ENCODE measurements around the gene VAV1. TPM values are rescaled to one million over a fixed set of nuclear protein-coding genes. Genes with fewer than 3 reads are reported as not detected.
A peak's percentile ranks its signal among the peaks of the same experiment; 100 is the strongest.

Gene VAV1
- total and polyA plus RNA-seq, 9 of the 15 experiments (the other 6 are each of a cell fraction or from before 2014, with no cell fraction given) = 0.46 to 20.1 (median 11.1) TPM

DNA sequence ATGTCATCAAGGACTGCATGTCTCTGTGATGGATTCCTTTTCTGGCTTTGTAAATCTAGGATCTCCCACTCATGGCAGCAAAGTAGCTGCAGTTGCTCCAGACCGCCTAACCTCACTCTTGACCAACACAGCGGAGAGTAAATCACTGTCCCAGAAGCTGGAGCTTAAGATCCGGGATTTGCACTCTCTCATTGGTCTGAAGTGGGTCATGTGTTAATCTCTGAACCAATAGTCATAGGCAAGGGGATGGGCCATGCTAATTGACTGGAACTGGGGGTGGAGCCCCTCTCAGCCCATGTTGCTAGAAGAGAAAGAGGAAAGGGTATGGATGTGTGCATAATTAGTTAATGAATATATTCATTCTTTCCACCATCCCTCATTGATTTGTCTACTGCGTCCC lies 34.0 kb downstream of the VAV1 start (continued):
- TF ChIP-seq, protein P1, sequence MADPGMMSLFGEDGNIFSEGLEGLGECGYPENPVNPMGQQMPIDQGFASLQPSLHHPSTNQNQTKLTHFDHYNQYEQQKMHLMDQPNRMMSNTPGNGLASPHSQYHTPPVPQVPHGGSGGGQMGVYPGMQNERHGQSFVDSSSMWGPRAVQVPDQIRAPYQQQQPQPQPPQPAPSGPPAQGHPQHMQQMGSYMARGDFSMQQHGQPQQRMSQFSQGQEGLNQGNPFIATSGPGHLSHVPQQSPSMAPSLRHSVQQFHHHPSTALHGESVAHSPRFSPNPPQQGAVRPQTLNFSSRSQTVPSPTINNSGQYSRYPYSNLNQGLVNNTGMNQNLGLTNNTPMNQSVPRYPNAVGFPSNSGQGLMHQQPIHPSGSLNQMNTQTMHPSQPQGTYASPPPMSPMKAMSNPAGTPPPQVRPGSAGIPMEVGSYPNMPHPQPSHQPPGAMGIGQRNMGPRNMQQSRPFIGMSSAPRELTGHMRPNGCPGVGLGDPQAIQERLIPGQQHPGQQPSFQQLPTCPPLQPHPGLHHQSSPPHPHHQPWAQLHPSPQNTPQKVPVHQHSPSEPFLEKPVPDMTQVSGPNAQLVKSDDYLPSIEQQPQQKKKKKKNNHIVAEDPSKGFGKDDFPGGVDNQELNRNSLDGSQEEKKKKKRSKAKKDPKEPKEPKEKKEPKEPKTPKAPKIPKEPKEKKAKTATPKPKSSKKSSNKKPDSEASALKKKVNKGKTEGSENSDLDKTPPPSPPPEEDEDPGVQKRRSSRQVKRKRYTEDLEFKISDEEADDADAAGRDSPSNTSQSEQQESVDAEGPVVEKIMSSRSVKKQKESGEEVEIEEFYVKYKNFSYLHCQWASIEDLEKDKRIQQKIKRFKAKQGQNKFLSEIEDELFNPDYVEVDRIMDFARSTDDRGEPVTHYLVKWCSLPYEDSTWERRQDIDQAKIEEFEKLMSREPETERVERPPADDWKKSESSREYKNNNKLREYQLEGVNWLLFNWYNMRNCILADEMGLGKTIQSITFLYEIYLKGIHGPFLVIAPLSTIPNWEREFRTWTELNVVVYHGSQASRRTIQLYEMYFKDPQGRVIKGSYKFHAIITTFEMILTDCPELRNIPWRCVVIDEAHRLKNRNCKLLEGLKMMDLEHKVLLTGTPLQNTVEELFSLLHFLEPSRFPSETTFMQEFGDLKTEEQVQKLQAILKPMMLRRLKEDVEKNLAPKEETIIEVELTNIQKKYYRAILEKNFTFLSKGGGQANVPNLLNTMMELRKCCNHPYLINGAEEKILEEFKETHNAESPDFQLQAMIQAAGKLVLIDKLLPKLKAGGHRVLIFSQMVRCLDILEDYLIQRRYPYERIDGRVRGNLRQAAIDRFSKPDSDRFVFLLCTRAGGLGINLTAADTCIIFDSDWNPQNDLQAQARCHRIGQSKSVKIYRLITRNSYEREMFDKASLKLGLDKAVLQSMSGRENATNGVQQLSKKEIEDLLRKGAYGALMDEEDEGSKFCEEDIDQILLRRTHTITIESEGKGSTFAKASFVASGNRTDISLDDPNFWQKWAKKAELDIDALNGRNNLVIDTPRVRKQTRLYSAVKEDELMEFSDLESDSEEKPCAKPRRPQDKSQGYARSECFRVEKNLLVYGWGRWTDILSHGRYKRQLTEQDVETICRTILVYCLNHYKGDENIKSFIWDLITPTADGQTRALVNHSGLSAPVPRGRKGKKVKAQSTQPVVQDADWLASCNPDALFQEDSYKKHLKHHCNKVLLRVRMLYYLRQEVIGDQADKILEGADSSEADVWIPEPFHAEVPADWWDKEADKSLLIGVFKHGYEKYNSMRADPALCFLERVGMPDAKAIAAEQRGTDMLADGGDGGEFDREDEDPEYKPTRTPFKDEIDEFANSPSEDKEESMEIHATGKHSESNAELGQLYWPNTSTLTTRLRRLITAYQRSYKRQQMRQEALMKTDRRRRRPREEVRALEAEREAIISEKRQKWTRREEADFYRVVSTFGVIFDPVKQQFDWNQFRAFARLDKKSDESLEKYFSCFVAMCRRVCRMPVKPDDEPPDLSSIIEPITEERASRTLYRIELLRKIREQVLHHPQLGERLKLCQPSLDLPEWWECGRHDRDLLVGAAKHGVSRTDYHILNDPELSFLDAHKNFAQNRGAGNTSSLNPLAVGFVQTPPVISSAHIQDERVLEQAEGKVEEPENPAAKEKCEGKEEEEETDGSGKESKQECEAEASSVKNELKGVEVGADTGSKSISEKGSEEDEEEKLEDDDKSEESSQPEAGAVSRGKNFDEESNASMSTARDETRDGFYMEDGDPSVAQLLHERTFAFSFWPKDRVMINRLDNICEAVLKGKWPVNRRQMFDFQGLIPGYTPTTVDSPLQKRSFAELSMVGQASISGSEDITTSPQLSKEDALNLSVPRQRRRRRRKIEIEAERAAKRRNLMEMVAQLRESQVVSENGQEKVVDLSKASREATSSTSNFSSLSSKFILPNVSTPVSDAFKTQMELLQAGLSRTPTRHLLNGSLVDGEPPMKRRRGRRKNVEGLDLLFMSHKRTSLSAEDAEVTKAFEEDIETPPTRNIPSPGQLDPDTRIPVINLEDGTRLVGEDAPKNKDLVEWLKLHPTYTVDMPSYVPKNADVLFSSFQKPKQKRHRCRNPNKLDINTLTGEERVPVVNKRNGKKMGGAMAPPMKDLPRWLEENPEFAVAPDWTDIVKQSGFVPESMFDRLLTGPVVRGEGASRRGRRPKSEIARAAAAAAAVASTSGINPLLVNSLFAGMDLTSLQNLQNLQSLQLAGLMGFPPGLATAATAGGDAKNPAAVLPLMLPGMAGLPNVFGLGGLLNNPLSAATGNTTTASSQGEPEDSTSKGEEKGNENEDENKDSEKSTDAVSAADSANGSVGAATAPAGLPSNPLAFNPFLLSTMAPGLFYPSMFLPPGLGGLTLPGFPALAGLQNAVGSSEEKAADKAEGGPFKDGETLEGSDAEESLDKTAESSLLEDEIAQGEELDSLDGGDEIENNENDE (IDR thresholded peaks at IDR 0.05; ENCODE audit: low read depth, low read length) = no peak
- TF ChIP-seq, protein P2, sequence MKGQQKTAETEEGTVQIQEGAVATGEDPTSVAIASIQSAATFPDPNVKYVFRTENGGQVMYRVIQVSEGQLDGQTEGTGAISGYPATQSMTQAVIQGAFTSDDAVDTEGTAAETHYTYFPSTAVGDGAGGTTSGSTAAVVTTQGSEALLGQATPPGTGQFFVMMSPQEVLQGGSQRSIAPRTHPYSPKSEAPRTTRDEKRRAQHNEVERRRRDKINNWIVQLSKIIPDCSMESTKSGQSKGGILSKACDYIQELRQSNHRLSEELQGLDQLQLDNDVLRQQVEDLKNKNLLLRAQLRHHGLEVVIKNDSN (CRISPR knock-in tag; IDR thresholded peaks at IDR 0.05) = peak; percentile 76
- TF ChIP-seq RCOR1 (IDR thresholded peaks at IDR 0.05; ENCODE audit: borderline replicate concordance in 1 of 2, low read depth in 2 of 2, low read length in 2 of 2) = peak in 1 of 2 experiments; percentile 92; a peak in 2 of 4 replicates
- no peak for TF ChIP-seq ZNF253 (CRISPR knock-in tag; conservative IDR thresholded peaks at IDR 0.05)
- no peak for TF ChIP-seq ZNF766 (CRISPR knock-in tag; conservative IDR thresholded peaks at IDR 0.05)
- TF ChIP-seq, protein P3, sequence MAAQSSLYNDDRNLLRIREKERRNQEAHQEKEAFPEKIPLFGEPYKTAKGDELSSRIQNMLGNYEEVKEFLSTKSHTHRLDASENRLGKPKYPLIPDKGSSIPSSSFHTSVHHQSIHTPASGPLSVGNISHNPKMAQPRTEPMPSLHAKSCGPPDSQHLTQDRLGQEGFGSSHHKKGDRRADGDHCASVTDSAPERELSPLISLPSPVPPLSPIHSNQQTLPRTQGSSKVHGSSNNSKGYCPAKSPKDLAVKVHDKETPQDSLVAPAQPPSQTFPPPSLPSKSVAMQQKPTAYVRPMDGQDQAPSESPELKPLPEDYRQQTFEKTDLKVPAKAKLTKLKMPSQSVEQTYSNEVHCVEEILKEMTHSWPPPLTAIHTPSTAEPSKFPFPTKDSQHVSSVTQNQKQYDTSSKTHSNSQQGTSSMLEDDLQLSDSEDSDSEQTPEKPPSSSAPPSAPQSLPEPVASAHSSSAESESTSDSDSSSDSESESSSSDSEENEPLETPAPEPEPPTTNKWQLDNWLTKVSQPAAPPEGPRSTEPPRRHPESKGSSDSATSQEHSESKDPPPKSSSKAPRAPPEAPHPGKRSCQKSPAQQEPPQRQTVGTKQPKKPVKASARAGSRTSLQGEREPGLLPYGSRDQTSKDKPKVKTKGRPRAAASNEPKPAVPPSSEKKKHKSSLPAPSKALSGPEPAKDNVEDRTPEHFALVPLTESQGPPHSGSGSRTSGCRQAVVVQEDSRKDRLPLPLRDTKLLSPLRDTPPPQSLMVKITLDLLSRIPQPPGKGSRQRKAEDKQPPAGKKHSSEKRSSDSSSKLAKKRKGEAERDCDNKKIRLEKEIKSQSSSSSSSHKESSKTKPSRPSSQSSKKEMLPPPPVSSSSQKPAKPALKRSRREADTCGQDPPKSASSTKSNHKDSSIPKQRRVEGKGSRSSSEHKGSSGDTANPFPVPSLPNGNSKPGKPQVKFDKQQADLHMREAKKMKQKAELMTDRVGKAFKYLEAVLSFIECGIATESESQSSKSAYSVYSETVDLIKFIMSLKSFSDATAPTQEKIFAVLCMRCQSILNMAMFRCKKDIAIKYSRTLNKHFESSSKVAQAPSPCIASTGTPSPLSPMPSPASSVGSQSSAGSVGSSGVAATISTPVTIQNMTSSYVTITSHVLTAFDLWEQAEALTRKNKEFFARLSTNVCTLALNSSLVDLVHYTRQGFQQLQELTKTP (IDR thresholded peaks at IDR 0.05; ENCODE audit: low read depth in 1 of 2, partially characterized antibody in 2 of 2) = no peak
- TF ChIP-seq ZNF274 (IDR thresholded peaks at IDR 0.05; ENCODE audit: borderline replicate concordance, low read depth, low read length) = no peak
- no peak for TF ChIP-seq POLR3A (IDR thresholded peaks at IDR 0.05; ENCODE audit: borderline replicate concordance, extremely low read depth, insufficient read depth, insufficient read length)
- TF ChIP-seq, protein P4, sequence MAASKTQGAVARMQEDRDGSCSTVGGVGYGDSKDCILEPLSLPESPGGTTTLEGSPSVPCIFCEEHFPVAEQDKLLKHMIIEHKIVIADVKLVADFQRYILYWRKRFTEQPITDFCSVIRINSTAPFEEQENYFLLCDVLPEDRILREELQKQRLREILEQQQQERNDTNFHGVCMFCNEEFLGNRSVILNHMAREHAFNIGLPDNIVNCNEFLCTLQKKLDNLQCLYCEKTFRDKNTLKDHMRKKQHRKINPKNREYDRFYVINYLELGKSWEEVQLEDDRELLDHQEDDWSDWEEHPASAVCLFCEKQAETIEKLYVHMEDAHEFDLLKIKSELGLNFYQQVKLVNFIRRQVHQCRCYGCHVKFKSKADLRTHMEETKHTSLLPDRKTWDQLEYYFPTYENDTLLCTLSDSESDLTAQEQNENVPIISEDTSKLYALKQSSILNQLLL (CRISPR knock-in tag; IDR thresholded peaks at IDR 0.05; ENCODE audit: borderline replicate concordance) = no peak

Data from K562 (cell line).